Mucosa of gallbladder (tissue), 1 donor: ENCODE results near the gene PCDHA7. TPM values are rescaled to one million over a fixed set of nuclear protein-coding genes. Genes with fewer than 3 reads are reported as not detected.
"Not testable (repeated sequence)": the region's sequence is repeated elsewhere in the genome, so short reads cannot be mapped to it uniquely, and the experiment has no call there.

Experiments used
- DNase-seq: peaks from one replicate; pipeline ENCODE4 v3.0.0-alpha.2; 2020; ENCODE audit warnings: low spot score
- total RNA-seq: library from RNA; stranded (reverse); gene quantifications from one replicate; pipeline ENCODE4 v1.2.1, GENCODE V29; 2021
- donor health status: DM: no; HTN: no; CAD: no.

The PCDHA7 gene
- total RNA-seq, 1 donor from 2014 or later, result 0.89 TPM

DNA sequence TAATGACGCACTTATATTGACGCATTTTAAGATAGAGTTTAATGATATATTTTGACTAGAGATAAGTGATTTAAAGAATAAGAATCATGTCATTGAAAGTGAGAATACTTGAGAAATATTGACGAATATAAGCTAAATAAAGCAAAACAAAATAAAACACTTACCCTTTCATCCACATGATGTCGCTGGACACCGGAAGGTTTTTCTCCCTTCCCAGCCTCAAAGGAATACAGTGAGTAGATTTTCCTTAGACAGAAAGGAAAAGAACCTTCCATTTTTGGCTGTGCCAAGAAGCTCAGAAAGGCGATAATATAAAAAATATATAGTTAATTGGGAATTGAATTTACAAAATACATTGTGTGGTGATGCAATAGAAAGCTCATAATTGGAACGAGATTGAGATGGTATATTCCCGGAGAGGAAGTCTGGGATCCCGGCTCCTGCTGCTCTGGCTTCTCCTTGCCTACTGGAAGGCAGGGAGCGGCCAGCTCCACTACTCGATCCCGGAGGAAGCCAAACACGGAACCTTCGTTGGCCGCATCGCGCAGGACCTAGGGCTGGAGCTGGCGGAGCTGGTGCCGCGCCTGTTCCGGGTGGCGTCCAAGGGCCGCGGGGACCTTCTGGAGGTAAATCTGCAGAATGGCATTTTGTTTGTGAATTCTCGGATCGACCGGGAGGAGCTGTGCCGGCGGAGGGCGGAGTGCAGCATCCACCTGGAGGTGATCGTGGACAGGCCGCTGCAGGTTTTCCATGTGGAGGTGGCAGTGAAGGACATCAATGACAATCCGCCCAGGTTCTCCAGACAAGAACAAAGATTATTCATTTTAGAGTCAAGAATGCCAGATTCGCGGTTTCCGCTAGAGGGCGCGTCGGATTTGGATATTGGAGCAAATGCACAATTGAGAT lies 12.4 kb upstream of the PCDHA7 start, which contains the start of gene PCDHA5:
PCDHA5 (plus strand) TSS at position 239 of the 906 bp plus-strand sequence.
- no peak for DNase-seq

DNA sequence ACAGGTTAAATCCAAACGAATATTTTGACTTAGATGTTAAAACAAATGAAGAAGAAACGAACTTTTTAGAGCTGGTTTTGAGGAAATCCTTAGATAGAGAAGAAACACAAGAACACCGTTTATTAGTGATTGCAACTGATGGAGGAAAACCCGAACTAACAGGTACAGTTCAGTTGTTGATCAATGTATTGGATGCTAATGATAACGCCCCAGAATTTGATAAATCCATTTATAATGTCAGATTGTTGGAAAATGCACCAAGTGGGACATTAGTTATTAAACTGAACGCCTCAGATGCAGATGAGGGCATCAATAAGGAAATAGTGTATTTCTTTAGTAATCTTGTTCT lies 11.8 kb upstream of the PCDHA7 start:
- no peak for DNase-seq

DNA sequence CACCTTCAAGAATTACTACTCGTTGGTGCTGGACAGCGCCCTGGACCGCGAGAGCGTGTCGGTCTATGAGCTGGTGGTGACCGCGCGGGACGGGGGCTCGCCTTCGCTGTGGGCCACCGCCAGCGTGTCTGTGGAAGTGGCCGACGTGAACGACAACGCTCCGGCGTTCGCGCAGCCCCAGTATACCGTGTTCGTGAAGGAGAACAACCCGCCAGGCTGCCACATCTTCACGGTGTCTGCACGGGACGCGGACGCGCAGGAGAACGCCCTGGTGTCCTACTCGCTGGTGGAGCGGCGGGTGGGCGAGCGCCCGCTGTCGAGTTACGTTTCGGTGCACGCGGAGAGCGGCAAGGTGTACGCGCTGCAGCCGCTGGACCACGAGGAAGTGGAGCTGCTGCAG lies 11.1 kb upstream of the PCDHA7 start:
- not testable (repeated sequence) for DNase-seq

DNA sequence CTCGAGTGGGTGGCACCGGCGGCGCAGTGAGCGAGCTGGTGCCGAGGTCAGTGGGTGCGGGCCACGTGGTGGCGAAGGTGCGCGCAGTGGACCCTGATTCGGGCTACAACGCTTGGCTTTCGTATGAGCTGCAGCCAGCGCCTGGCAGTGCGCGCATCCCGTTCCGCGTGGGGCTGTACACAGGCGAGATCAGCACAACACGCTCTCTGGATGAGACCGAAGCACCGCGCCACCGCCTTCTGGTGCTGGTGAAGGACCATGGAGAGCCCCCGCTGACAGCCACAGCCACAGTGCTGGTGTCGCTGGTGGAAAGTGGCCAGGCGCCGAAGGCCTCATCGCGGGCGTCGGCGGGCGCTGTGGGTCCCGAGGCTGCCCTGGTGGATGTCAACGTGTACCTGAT lies 10.6 kb upstream of the PCDHA7 start:
- no peak for DNase-seq

DNA sequence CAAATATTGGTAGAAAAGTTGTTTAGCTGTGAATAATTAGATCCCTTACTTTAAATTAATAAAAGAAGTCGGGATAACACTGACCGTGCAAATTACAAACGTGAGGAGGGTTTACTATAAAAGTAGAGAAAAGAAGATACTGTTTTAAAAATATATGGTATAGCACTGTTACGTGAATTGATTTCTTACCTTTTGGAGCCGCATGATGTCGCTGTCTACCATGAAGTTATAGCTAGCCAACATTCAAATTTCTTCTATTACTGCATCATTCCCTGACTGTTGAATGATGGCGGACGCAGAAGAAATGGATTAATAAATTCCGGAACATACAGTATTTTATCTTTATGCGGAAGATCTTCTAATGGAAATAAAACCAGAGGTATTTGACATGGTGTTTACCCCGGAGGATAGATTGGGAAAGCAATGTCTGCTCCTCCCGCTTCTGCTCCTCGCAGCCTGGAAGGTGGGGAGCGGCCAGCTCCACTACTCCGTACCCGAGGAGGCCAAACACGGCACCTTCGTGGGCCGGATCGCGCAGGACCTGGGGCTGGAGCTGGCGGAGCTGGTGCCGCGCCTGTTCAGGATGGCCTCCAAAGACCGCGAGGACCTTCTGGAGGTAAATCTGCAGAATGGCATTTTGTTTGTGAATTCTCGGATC lies 6.2 kb upstream of the PCDHA7 start, which contains the start of gene PCDHA6:
PCDHA6 (plus strand) TSS at position 257 of the 658 bp plus-strand sequence; CDS start at position 389, 132 bp downstream.
- no peak for DNase-seq

DNA sequence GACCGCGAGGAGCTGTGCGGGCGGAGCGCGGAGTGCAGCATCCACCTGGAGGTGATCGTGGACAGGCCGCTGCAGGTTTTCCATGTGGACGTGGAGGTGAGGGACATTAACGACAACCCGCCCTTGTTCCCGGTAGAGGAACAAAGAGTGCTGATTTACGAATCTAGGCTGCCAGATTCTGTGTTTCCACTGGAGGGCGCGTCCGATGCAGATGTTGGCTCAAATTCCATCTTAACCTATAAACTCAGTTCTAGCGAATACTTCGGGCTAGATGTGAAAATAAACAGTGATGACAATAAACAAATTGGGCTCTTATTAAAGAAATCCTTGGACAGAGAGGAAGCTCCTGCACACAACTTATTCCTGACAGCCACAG lies 5.7 kb upstream of the PCDHA7 start:
- no peak for DNase-seq

DNA sequence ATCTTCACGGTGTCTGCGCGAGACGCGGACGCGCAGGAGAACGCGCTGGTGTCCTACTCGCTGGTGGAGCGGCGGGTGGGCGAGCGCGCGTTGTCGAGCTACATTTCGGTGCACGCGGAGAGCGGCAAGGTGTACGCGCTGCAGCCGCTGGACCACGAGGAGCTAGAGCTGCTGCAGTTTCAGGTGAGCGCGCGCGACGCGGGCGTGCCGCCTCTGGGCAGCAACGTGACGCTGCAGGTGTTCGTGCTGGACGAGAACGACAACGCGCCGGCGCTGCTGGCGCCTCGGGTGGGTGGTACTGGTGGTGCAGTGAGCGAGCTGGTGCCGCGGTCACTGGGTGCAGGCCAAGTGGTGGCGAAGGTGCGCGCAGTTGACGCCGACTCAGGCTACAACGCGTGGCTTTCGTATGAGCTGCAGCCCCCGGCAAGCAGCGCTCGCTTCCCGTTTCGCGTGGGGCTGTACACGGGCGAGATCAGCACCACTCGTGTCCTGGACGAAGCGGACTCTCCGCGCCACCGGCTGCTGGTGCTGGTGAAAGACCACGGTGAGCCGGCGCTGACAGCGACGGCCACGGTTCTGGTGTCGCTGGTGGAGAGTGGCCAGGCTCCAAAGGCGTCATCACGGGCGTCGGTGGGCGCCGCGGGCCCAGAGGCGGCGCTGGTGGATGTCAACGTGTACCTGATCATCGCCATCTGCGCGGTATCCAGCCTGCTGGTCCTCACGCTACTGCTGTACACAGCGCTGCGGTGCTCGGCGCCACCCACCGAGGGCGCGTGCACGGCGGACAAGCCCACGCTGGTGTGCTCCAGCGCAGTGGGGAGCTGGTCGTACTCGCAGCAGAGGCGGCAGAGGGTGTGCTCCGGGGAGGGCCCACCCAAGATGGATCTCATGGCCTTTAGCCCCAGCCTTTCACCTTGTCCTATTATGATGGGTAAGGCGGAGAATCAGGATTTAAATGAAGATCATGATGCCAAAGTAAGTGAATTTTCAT lies 4.3 kb upstream of the PCDHA7 start:
- not testable (repeated sequence) for DNase-seq

DNA sequence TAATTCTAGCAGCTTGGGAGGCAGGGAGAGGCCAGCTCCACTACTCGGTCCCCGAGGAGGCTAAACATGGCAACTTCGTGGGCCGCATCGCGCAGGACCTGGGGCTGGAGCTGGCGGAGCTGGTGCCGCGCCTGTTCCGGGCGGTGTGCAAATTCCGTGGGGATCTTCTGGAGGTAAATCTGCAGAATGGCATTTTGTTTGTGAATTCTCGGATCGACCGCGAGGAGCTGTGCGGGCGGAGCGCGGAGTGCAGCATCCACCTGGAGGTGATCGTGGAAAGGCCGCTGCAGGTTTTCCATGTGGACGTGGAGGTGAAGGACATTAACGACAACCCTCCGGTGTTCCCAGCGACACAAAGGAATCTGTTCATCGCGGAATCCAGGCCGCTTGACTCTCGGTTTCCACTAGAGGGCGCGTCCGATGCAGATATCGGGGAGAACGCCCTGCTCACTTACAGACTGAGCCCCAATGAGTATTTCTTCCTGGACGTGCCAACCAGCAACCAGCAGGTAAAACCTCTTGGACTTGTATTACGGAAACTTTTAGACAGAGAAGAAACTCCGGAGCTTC lies 455 bp downstream of the PCDHA7 start:
- not testable (repeated sequence) for DNase-seq

DNA sequence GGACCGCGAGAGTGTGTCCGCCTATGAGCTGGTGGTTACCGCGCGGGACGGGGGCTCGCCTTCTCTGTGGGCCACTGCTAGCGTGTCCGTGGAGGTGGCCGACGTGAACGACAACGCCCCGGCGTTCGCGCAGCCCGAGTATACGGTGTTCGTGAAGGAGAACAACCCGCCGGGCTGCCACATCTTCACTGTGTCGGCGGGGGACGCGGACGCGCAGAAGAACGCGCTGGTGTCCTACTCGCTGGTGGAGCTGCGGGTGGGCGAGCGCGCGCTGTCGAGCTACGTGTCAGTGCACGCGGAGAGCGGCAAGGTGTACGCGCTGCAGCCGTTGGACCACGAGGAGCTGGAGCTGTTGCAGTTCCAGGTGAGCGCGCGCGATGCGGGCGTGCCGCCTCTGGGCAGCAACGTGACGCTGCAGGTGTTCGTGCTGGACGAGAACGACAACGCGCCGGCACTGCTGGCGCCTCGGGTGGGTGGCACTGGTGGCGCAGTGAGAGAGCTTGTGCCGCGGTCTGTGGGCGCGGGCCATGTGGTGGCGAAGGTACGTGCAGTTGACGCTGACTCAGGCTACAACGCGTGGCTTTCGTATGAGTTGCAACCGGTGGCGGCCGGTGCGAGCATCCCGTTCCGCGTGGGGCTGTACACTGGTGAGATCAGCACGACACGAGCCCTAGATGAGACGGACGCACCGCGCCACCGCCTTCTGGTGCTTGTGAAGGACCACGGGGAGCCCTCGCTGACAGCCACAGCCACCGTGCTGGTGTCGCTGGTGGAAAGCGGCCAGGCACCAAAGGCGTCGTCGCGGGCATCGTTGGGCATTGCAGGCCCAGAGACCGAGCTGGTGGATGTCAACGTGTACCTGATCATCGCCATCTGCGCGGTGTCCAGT lies 1.8 kb downstream of the PCDHA7 start:
- no peak for DNase-seq

DNA sequence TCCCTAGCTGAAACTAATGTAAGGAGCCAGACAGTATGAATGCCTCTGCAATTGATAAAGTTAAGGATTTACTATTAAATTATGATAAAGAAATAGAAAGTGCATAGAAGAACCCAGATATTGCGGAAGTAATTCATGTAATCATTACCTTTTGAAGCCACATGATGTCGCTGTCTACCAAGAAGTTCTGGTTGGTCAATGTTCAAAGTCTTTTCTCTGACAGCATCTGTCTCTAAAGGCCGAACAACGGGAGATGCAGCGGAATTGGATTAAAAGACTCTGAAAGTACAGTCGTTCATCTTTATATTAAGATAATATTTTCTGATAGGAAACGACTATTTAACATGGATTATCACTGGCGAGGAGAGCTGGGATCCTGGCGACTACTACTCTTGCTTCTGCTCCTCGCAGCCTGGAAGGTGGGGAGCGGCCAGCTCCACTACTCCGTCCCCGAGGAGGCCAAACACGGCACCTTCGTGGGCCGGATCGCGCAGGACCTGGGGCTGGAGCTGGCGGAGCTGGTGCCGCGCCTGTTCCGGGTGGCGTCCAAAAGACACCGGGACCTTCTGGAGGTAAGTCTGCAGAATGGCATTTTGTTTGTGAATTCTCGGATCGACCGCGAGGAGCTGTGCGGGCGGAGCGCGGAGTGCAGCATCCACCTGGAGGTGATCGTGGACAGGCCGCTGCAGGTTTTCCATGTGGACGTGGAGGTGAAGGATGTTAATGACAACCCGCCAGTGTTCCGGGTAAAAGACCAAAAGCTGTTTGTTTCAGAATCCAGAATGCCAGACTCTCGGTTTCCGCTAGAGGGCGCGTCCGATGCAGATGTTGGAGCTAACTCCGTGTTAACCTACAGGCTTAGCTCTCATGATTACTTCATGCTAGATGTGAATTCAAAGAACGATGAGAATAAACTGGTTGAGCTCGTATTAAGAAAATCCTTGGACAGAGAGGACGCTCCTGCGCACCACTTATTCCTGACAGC lies 7.2 kb downstream of the PCDHA7 start, which contains the start of gene PCDHA8:
PCDHA8 (plus strand) TSS at position 210 of the 985 bp plus-strand sequence; CDS start at position 345, 135 bp downstream.
- no peak for DNase-seq

DNA sequence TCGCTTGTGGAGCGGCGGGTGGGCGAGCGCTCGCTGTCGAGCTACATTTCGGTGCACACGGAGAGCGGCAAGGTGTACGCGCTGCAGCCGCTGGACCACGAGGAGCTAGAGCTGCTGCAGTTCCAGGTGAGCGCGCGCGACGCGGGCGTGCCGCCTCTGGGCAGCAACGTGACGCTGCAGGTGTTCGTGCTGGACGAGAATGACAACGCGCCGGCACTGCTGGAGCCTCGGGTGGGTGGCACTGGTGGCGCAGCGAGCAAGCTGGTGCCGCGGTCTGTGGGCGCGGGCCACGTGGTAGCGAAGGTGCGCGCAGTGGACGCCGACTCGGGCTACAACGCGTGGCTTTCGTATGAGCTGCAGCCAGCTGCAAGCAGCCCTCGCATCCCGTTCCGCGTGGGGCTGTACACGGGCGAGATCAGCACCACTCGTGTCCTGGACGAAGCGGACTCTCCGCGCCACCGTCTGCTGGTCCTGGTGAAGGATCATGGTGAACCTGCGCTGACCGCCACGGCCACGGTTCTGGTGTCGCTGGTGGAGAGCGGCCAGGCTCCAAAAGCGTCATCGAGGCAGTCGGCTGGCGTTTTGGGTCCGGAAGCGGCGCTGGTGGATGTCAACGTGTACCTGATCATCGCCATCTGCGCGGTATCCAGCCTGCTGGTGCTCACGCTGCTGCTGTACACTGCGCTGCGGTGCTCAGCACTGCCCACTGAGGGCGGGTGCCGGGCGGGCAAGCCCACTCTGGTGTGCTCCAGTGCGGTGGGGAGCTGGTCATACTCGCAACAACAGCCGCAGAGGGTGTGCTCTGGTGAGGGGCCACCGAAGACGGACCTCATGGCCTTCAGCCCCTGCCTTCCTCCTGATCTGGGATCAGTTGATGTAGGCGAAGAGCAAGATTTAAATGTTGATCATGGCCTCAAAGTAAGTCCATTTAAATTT lies 9.0 kb downstream of the PCDHA7 start:
- DNase-seq, result no peak

DNA sequence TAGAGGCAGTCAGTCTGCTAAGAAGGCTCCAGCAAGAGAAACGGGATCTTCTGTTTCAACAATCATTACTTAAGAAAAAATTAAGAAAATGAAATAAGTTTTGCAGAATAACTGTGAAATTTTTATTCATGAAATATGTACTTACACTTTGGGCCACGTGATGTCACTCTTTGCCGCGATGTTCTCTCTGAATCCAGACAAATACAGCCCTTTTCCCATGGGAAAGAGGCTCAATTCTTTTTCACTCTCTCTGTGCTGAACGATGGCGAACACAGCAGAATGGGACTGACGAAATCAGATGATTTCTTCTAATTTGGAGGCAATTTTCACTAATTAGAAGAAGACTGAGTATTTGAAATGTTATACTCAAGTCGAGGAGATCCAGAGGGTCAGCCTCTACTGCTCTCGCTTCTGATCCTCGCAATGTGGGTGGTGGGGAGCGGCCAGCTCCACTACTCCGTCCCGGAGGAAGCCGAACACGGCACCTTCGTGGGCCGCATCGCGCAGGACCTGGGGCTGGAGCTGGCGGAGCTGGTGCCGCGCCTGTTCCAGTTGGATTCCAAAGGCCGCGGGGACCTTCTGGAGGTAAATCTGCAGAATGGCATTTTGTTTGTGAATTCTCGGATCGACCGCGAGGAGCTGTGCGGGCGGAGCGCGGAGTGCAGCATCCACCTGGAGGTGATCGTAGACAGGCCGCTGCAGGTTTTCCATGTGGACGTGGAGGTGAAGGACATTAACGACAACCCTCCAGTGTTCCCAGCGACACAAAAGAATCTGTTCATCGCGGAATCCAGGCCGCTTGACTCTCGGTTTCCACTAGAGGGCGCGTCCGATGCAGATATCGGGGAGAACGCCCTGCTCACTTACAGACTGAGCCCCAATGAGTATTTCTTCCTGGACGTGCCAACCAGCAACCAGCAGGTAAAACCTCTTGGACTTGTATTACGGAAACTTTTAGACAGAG lies 14.4 kb downstream of the PCDHA7 start, which contains the start of gene PCDHA9:
PCDHA9 (plus strand) TSS at position 244 of the 964 bp plus-strand sequence; CDS start at position 358, 114 bp downstream.
- not testable (repeated sequence) for DNase-seq

DNA sequence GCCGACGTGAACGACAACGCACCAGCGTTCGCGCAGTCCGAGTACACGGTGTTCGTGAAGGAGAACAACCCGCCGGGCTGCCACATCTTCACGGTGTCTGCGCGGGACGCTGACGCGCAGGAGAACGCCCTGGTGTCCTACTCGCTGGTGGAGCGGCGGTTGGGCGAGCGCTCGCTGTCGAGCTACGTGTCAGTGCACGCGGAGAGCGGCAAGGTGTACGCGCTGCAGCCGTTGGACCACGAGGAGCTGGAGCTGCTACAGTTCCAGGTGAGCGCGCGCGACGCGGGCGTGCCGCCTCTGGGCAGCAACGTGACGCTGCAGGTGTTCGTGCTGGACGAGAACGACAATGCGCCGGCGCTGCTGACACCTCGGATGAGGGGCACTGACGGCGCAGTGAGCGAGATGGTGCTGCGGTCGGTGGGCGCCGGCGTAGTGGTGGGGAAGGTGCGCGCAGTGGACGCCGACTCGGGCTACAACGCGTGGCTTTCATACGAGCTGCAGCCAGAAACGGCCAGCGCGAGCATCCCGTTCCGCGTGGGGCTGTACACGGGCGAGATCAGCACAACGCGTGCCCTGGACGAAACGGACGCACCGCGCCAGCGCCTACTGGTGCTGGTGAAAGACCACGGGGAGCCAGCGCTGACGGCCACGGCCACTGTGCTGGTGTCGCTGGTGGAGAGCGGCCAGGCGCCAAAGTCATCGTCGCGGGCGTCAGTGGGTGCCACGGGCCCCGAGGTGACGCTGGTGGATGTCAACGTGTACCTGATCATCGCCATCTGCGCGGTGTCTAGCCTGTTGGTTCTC lies 16.0 kb downstream of the PCDHA7 start:
- not testable (repeated sequence) for DNase-seq

DNA sequence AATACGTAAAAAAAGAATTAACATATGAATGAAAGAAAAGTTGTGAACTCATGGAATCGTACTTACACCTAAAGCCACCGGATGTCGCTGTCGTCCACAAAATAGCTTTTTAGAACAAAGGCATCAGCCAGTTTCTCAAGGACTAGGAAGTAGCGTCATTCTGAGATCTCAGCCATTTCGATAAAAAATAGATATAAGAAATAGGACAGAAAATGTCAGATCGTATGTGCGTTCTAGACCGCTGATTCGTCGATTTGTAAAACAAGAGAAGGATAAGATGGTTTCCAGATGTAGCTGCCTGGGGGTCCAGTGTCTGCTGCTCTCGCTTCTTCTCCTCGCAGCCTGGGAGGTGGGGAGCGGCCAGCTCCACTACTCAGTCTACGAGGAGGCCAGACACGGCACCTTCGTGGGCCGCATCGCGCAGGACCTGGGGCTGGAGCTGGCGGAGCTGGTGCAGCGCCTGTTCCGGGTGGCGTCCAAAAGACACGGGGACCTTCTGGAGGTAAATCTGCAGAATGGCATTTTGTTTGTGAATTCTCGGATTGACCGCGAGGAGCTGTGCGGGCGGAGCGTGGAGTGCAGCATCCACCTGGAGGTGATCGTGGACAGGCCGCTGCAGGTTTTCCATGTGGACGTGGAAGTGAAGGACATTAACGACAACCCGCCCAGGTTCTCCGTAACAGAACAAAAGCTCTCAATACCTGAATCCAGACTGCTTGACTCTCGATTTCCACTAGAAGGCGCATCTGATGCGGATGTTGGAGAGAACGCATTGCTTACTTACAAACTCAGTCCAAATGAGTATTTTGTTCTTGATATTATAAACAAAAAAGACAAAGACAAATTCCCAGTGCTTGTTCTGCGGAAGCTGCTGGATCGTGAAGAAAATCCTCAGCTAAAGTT lies 22.0 kb downstream of the PCDHA7 start, which contains the start of gene PCDHA10:
PCDHA10 (plus strand) TSS at position 126 of the 903 bp plus-strand sequence; CDS start at position 278, 152 bp downstream.
- no peak for DNase-seq
